NB4 (cell line): ENCODE measurements around the gene TNFRSF6B.
A peak's percentile ranks its signal among the peaks of the same experiment; 100 is the strongest.

Experiments used
- DNase-seq: peaks from one replicate; pipeline ENCODE4 v3.0.0; 2010; ENCODE audit warnings: low read depth
- H3K4me3 ChIP-seq: one replicate; pipeline ENCODE4 v1.5.1; 2011; ENCODE audit warnings: mild to moderate bottlenecking, low read depth, low read length, moderate library complexity
- CTCF ChIP-seq: IDR thresholded peaks from one replicate; pipeline ENCODE4 v1.5.1; 2012; ENCODE audit warnings: low read depth, low read length
- MYC ChIP-seq: IDR thresholded peaks from 2 replicates; pipeline ENCODE4 v1.6.1; 2011; ENCODE audit warnings: low read depth, low read length
- POLR2A ChIP-seq: IDR thresholded peaks from 2 replicates; pipeline ENCODE4 v1.6.1; 2011; ENCODE audit warnings: mild to moderate bottlenecking; ENCODE audit not compliant: insufficient read length; ENCODE audit errors: extremely low read depth
- TF ChIP-seq, protein P1 (sequence below): IDR thresholded peaks from 2 replicates; pipeline ENCODE4 v1.6.1; 2011; ENCODE audit warnings: low read depth, low read length

Gene TNFRSF6B

GRCh38 chr20:63693733-63694583, 2.5 kb upstream of the TNFRSF6B start:
- H3K4me3 ChIP-seq = no peak overlapping the region
- no peak for DNase-seq
- no peak for TF ChIP-seq MYC
- no peak for TF ChIP-seq POLR2A
- TF ChIP-seq, protein P1, sequence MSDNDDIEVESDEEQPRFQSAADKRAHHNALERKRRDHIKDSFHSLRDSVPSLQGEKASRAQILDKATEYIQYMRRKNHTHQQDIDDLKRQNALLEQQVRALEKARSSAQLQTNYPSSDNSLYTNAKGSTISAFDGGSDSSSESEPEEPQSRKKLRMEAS = no peak
- no peak for TF ChIP-seq CTCF

DNA sequence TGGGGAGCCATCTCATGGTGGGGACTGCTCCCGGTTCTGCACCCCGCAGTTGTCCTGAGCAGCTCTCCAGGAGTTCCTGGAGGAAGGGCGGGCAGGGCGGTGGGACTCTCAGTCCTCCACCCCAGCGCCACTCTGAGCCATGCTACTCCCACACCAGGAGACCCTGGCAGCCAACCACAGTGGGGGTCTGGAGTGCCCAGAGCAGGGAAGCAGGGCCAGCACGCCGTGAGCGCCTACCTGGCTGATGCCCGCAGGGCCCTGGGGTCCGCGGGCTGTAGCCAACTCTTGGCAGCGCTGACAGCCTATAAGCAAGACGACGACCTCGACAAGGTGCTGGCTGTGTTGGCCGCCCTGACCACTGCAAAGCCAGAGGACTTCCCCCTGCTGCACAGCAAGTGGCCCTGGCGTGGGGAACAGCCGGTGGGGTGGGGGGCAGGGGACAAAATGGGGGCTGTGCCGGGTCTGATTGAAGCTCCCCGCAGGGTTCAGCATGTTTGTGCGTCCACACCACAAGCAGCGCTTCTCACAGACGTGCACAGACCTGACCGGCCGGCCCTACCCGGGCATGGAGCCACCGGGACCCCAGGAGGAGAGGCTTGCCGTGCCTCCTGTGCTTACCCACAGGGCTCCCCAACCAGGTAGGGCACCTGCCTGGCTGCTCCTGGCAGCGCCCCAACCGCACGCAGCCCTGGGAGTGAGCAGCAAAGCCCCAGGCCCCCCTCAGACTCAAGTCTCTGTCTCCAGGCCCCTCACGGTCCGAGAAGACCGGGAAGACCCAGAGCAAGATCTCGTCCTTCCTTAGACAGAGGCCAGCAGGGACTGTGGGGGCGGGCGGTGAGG, 1.6 kb upstream of the TNFRSF6B start:
- no peak overlapping the region for H3K4me3 ChIP-seq
- no peak for DNase-seq
- TF ChIP-seq CTCF = no peak
- TF ChIP-seq, protein P1 = no peak
- TF ChIP-seq POLR2A = no peak
- TF ChIP-seq MYC = no peak

DNA sequence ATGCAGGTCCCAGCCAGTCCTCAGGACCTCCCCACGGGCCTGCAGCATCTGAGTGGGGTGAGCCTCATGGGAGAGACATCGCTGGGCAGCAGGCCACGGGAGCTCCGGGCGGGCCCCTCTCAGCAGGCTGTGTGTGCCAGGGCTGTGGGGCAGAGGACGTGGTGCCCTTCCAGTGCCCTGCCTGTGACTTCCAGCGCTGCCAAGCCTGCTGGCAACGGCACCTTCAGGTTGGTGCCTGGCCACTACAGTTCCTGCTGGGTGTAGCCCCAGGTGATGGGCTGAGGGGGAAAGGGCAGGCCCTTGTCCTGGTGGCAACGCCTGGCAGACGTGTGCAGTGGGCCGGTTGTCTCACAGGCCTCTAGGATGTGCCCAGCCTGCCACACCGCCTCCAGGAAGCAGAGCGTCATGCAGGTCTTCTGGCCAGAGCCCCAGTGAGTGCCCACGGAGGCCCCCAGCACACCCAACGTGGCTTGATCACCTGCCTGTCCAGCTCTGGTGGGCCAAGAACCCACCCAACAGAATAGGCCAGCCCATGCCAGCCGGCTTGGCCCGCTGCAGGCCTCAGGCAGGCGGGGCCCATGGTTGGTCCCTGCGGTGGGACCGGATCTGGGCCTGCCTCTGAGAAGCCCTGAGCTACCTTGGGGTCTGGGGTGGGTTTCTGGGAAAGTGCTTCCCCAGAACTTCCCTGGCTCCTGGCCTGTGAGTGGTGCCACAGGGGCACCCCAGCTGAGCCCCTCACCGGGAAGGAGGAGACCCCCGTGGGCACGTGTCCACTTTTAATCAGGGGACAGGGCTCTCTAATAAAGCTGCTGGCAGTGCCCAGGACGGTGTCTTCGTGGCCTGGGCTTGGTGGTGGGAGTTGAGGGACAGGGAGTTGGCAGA, 787 bp upstream of the TNFRSF6B start:
- DNase-seq = no peak
- TF ChIP-seq CTCF (no peak), POLR2A (no peak), MYC (no peak)
- TF ChIP-seq, protein P1 = no peak
- no peak overlapping the region for H3K4me3 ChIP-seq

- peak; percentile 74 for DNase-seq
- no peak overlapping the region for H3K4me3 ChIP-seq
- TF ChIP-seq MYC (peak; percentile 72), CTCF (no peak), POLR2A (no peak)
- TF ChIP-seq, protein P1 = peak; percentile 89
Measured at GRCh38 chr20:63696306-63696627, 185 bp upstream of the TNFRSF6B start.

DNA sequence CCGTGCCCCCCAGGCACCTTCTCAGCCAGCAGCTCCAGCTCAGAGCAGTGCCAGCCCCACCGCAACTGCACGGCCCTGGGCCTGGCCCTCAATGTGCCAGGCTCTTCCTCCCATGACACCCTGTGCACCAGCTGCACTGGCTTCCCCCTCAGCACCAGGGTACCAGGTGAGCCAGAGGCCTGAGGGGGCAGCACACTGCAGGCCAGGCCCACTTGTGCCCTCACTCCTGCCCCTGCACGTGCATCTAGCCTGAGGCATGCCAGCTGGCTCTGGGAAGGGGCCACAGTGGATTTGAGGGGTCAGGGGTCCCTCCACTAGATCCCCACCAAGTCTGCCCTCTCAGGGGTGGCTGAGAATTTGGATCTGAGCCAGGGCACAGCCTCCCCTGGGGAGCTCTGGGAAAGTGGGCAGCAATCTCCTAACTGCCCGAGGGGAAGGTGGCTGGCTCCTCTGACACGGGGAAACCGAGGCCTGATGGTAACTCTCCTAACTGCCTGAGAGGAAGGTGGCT, 960 bp downstream of the TNFRSF6B start:
- DNase-seq = no peak
- no peak overlapping the region for H3K4me3 ChIP-seq
- TF ChIP-seq POLR2A = no peak
- no peak for TF ChIP-seq CTCF
- no peak for TF ChIP-seq MYC
- TF ChIP-seq, protein P1 = no peak
